ENCODE measurements around the gene PALLD.

- TF ChIP-seq EZH2 (IDR thresholded peaks at IDR 0.05; ENCODE audit: borderline replicate concordance, low read length) (no peak), CTCF (IDR thresholded peaks at IDR 0.05; ENCODE audit: low read length) (no peak)
These were observed 238.1 kb downstream of the PALLD start for GRCh38 chr4:168734703-168735678.
